Measurements from ENCODE around the gene USP53.

GRCh38 chr4:119237642-119238041 lies 25.1 kb downstream of the USP53 start:
- TF ChIP-seq CTCF (IDR thresholded peaks at IDR 0.05) (no peak), TCF7 (CRISPR knock-in tag; IDR thresholded peaks at IDR 0.05; ENCODE audit: low read depth) (no peak), TEAD1 (CRISPR knock-in tag; IDR thresholded peaks at IDR 0.05) (no peak), FOXJ3 (CRISPR knock-in tag; IDR thresholded peaks at IDR 0.05; ENCODE audit: borderline replicate concordance) (no peak), NFYB (CRISPR knock-in tag; conservative IDR thresholded peaks at IDR 0.05; ENCODE audit: low read depth) (no peak), ESRRA (CRISPR knock-in tag; IDR thresholded peaks at IDR 0.05; ENCODE audit: borderline replicate concordance) (no peak), MAX (CRISPR knock-in tag; IDR thresholded peaks at IDR 0.05) (no peak), ZNF232 (CRISPR knock-in tag; IDR thresholded peaks at IDR 0.05) (no peak), PRRX2 (CRISPR knock-in tag; IDR thresholded peaks at IDR 0.05) (no peak), E2F1 (CRISPR knock-in tag; IDR thresholded peaks at IDR 0.05) (no peak), USF1 (CRISPR knock-in tag; IDR thresholded peaks at IDR 0.05) (no peak)
